Measurements from ENCODE around the gene JUP. TPM values are rescaled to one million over a fixed set of nuclear protein-coding genes. Genes with fewer than 3 reads are reported as not detected.

JUP gene
- total RNA-seq, 3 donors from 2014 or later: 165 to 383 (median 320) TPM

- Histone ChIP-seq H3K9me3 (no peaks in the 10 kb centered on the region), H3K4me1 (ENCODE audit: low read depth) (peaks cover 36% of the 10 kb centered on the region), H3K36me3 (ENCODE audit: low read depth) (peaks cover 22% of the 10 kb centered on the region), H3K4me3 (no peak overlapping the region)
- intact Hi-C loops (cut with DNase I, micrococcal nuclease): no loop called here
- ATAC-seq (no peak), DNase-seq (no peak)
- TF ChIP-seq, protein P1, sequence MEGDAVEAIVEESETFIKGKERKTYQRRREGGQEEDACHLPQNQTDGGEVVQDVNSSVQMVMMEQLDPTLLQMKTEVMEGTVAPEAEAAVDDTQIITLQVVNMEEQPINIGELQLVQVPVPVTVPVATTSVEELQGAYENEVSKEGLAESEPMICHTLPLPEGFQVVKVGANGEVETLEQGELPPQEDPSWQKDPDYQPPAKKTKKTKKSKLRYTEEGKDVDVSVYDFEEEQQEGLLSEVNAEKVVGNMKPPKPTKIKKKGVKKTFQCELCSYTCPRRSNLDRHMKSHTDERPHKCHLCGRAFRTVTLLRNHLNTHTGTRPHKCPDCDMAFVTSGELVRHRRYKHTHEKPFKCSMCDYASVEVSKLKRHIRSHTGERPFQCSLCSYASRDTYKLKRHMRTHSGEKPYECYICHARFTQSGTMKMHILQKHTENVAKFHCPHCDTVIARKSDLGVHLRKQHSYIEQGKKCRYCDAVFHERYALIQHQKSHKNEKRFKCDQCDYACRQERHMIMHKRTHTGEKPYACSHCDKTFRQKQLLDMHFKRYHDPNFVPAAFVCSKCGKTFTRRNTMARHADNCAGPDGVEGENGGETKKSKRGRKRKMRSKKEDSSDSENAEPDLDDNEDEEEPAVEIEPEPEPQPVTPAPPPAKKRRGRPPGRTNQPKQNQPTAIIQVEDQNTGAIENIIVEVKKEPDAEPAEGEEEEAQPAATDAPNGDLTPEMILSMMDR (IDR thresholded peaks at IDR 0.05): no peak
Observed at GRCh38 chr17:41769985-41770384, 16.5 kb downstream of the JUP start.

- DNase-seq (no peak), ATAC-seq (no peak)
- H3K4me1 ChIP-seq (ENCODE audit: low read depth): peaks cover 30% of the 10 kb centered on the region
- TF ChIP-seq, protein P1 (IDR thresholded peaks at IDR 0.05): no peak
- H3K4me3 ChIP-seq: no peak overlapping the region
- peaks cover 27% of the 10 kb centered on the region for H3K36me3 ChIP-seq (ENCODE audit: low read depth)
- no peaks in the 10 kb centered on the region for H3K9me3 ChIP-seq
- intact Hi-C loops (cut with DNase I, micrococcal nuclease): no loop called here
Observed at GRCh38 chr17:41769346-41769862, 17.1 kb downstream of the JUP start.

DNA sequence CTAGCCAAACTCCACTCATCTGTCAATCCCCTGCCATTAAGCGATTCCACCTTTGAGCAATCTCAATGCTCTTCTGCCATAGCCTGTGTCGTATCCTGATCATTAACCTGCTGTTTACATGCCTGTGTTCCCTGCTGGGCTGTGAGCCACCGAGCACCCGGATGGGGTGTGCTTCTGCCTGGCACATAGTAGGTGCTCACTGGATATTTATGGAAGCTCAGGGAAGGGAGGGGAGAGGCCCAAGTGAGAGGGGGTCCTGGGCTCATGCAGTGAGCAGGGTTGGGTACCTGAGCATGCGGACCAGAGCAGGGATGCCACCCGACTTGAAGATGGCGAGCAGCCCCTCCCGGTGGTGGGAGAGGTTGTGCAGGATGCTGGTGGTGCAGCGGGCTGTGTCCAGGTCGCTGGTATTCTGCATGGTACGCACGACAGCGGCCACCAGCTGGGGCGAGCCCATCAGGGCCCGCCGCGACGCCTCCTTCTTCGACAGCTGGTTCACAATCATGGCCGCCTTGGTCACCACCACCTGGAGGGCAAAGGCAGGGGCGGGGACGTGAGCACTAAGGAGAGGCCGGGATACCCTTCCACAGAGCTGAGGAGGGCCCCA lies 17.7 kb downstream of the JUP start:
- TF ChIP-seq, protein P1 (IDR thresholded peaks at IDR 0.05): no peak
- intact Hi-C loops (cut with DNase I, micrococcal nuclease): no loop called here
- Histone ChIP-seq H3K9me3 (no peaks in the 10 kb centered on the region), H3K4me3 (no peak overlapping the region), H3K4me1 (ENCODE audit: low read depth) (peaks cover 24% of the 10 kb centered on the region), H3K36me3 (ENCODE audit: low read depth) (peaks cover 27% of the 10 kb centered on the region)
- DNase-seq: no peak
- ATAC-seq: no peak

GRCh38 chr17:41767324-41768042 lies 19.0 kb downstream of the JUP start:
- DNase-seq (no peak), ATAC-seq (no peak)
- intact Hi-C loops (cut with DNase I, micrococcal nuclease): no loop called here
- Histone ChIP-seq H3K9me3 (no peaks in the 10 kb centered on the region), H3K36me3 (ENCODE audit: low read depth) (peaks cover 32% of the 10 kb centered on the region), H3K4me1 (ENCODE audit: low read depth) (peaks cover 12% of the 10 kb centered on the region), H3K4me3 (no peak overlapping the region)
- TF ChIP-seq, protein P1 (IDR thresholded peaks at IDR 0.05): no peak

- Histone ChIP-seq H3K4me3 (no peak overlapping the region), H3K36me3 (ENCODE audit: low read depth) (peaks cover 33% of the 10 kb centered on the region), H3K4me1 (ENCODE audit: low read depth) (no peaks in the 10 kb centered on the region), H3K9me3 (no peaks in the 10 kb centered on the region)
- TF ChIP-seq, protein P1 (IDR thresholded peaks at IDR 0.05): no peak
- ATAC-seq (no peak), DNase-seq (no peak)
- intact Hi-C loops (cut with DNase I, micrococcal nuclease): no loop called here
Observed at GRCh38 chr17:41766135-41766534, 20.4 kb downstream of the JUP start.
